Breast epithelium (tissue), 4 donors: Measurements from ENCODE around the gene VPS13C. TPM values are rescaled to one million over a fixed set of nuclear protein-coding genes. Genes with fewer than 3 reads are reported as not detected.

Experiments used
- DNase-seq, 2 donors: peaks; one replicate each; pipeline ENCODE4 v3.0.0-alpha.2; 2019; ENCODE audit warnings: low spot score in 2 of 2
- H3K27ac ChIP-seq, 2 donors: fragments of 200-600 bp; sonication (generic) in 1 of 2; one replicate each; pipeline ENCODE4 v1.5.1; 2016 to 2019; ENCODE audit warnings: mild to moderate bottlenecking in 1 of 2
- H3K27me3 ChIP-seq, 2 donors: fragments of 200-600 bp; sonication (generic) in 1 of 2; one replicate each; pipeline versions ENCODE4 v1.5.1 to v1.6.0; 2017 to 2019; ENCODE audit warnings: control low read depth in 1 of 2, mild to moderate bottlenecking in 1 of 2
- H3K36me3 ChIP-seq: fragments of 200-600 bp; one replicate; pipeline ENCODE4 v1.5.1; 2019
- H3K4me1 ChIP-seq, 2 donors: fragments of 200-600 bp; sonication (generic); one replicate each; pipeline ENCODE4 v1.5.1; 2016 to 2019; ENCODE audit warnings: control low read depth in 1 of 2
- H3K4me3 ChIP-seq, 3 donors: fragments of 200-600 bp; sonication (generic); 1 replicate in 2 of 3; 2 replicates in 1 of 3; pipeline ENCODE4 v1.5.1; 2016 to 2019; ENCODE audit warnings: mild to moderate bottlenecking in 3 of 3, moderate library complexity in 2 of 3
- H3K9me3 ChIP-seq, 2 donors: fragments of 200-600 bp; sonication (generic) in 1 of 2; one replicate each; pipeline ENCODE4 v1.5.1; 2016 to 2019; ENCODE audit warnings: control low read depth in 1 of 2
- POLR2A ChIP-seq: fragments of 450-650 bp; IDR thresholded peaks from one replicate; pipeline ENCODE4 v1.6.1; 2016; ENCODE audit warnings: antibody characterized with exemption, mild to moderate bottlenecking, moderate library complexity
- POLR2AphosphoS5 ChIP-seq, 3 donors: sonication (generic); formaldehyde crosslinking; IDR thresholded peaks; one replicate each; pipeline ENCODE4 v1.6.1; 2017; ENCODE audit warnings: antibody characterized with exemption in 3 of 3
- intact Hi-C: fragments of 100-400 bp; cut with DNase I; formaldehyde crosslinking; loops from one replicate; pipeline ENCODE4 v1.15.1; 2023; ENCODE audit warnings: low total_unique reads
- total RNA-seq, 3 donors: library from RNA; depleted of rRNA; stranded (reverse); fragments of >200 nt; gene quantifications; one replicate each; pipeline ENCODE4 v1.1.0, GENCODE V29; 2016
- TF ChIP-seq, protein P1 (sequence below), 3 donors: fragments of 450-650 bp; IDR thresholded peaks; one replicate each; pipeline ENCODE4 v1.5.1; 2016 to 2017; ENCODE audit warnings: antibody characterized with exemption in 3 of 3, mild to moderate bottlenecking in 3 of 3, moderate library complexity in 3 of 3

The VPS13C gene
- total RNA-seq, 3 donors from 2014 or later: 94.4 to 140 (median 117) TPM

DNA sequence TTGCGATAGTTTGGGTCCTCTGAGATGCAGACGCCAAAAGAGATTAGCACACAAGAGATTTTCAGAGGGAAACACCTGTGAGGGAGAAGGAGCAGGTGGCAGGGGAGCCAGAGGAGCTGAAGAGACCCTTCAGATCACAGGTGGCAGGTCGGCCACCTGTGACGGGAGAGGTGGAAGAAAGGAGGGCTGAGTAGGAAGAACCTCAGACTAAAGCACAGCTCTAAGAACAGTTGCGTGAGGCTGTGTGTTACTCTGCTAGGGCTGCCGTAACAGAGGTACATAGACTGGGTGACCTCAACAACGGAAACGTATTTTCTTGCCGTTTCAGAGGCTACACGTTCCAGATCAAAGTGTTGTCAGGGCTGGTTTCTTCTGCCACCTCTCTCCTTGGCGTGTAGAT, 45.0 kb upstream of the VPS13C start:
- no peak overlapping the region for H3K27ac ChIP-seq
- H3K36me3 ChIP-seq: no peaks in the 10 kb centered on the region
- TF ChIP-seq, protein P1, sequence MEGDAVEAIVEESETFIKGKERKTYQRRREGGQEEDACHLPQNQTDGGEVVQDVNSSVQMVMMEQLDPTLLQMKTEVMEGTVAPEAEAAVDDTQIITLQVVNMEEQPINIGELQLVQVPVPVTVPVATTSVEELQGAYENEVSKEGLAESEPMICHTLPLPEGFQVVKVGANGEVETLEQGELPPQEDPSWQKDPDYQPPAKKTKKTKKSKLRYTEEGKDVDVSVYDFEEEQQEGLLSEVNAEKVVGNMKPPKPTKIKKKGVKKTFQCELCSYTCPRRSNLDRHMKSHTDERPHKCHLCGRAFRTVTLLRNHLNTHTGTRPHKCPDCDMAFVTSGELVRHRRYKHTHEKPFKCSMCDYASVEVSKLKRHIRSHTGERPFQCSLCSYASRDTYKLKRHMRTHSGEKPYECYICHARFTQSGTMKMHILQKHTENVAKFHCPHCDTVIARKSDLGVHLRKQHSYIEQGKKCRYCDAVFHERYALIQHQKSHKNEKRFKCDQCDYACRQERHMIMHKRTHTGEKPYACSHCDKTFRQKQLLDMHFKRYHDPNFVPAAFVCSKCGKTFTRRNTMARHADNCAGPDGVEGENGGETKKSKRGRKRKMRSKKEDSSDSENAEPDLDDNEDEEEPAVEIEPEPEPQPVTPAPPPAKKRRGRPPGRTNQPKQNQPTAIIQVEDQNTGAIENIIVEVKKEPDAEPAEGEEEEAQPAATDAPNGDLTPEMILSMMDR (IDR thresholded peaks at IDR 0.05): no peak
- TF ChIP-seq POLR2A: no peak
- no peak for TF ChIP-seq POLR2AphosphoS5 (IDR thresholded peaks at IDR 0.05)
- H3K27me3 ChIP-seq: no peaks in the 10 kb centered on the region
- intact Hi-C loops: no loop called here
- no peaks in the 10 kb centered on the region for H3K4me1 ChIP-seq
- H3K4me3 ChIP-seq: no peak overlapping the region
- H3K9me3 ChIP-seq: no peaks in the 10 kb centered on the region
- no peak for DNase-seq

DNA sequence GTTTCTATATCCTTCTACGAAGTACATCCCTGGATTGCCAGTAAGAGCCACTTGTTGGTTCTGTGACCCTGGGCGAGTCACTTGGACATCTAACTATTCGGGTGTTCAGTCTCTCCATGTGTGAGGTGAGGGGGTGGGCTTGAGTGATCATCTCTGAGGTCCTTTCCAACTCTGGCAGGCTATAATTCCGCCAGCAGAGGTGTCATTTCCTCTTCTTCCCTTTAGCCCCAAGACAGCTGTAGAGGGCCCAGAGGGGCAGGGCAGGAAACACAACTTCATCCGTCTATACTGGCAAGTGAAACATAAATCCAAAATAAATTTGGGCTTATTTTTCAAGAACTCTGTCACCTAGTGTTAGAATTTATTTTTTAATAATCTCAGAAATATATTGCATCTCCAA, 44.6 kb upstream of the VPS13C start:
- DNase-seq: no peak
- intact Hi-C loops: no loop called here
- Histone ChIP-seq H3K9me3 (no peaks in the 10 kb centered on the region), H3K27ac (no peak overlapping the region), H3K4me1 (no peaks in the 10 kb centered on the region), H3K36me3 (no peaks in the 10 kb centered on the region), H3K27me3 (no peaks in the 10 kb centered on the region), H3K4me3 (no peak overlapping the region)
- TF ChIP-seq POLR2AphosphoS5 (IDR thresholded peaks at IDR 0.05): no peak
- no peak for TF ChIP-seq POLR2A

DNA sequence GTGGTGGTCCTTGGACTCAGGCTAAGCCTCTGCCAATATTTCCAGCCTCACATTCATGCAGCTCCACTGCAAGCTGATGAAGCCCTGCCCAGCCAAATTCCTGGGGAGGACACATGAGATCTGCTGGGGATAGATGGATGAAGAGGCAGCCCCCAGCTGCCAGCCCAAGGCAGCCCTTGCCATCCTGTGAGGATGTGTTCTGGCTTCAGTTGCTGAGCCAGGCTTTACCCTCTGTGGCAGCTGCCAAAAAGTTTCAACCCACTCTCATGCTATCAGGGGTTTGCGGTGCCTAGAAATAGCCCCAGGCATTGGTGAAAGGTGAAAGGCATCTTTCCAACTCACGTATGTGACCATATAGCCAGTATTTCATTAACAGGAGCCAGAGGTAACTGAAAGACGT, 44.2 kb upstream of the VPS13C start:
- no peak for TF ChIP-seq POLR2AphosphoS5 (IDR thresholded peaks at IDR 0.05)
- TF ChIP-seq, protein P1 (IDR thresholded peaks at IDR 0.05): no peak
- TF ChIP-seq POLR2A: no peak
- intact Hi-C loops: no loop called here
- no peaks in the 10 kb centered on the region for H3K4me1 ChIP-seq
- DNase-seq: no peak
- no peak overlapping the region for H3K4me3 ChIP-seq
- H3K27me3 ChIP-seq: no peaks in the 10 kb centered on the region
- no peaks in the 10 kb centered on the region for H3K36me3 ChIP-seq
- no peak overlapping the region for H3K27ac ChIP-seq
- H3K9me3 ChIP-seq: no peaks in the 10 kb centered on the region

DNA sequence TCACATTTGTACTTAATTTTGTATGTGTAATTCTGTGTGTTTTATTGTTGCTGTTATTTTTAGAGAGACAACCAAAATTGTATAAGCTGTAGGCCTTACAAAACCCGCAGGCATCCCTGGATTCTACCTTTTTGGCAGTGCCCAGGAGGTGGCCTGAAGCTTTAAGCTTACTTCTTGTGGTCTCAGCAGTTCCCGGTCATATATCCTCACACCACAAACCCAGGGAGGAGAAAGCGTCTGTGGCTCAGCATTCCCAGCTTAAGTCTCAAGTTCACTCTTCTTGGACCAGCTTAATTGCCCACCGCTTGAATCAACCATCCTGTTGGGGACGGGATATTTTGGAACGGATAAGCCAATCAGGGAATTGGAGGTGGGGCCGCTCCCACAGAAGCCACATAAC, 43.2 kb upstream of the VPS13C start:
- H3K36me3 ChIP-seq: no peaks in the 10 kb centered on the region
- no peak for DNase-seq
- H3K27me3 ChIP-seq: no peaks in the 10 kb centered on the region
- H3K4me3 ChIP-seq: no peak overlapping the region
- intact Hi-C loops: no loop called here
- no peaks in the 10 kb centered on the region for H3K9me3 ChIP-seq
- TF ChIP-seq POLR2AphosphoS5 (IDR thresholded peaks at IDR 0.05) (no peak), POLR2A (no peak)
- TF ChIP-seq, protein P1 (IDR thresholded peaks at IDR 0.05): no peak
- no peaks in the 10 kb centered on the region for H3K4me1 ChIP-seq
- no peak overlapping the region for H3K27ac ChIP-seq

DNA sequence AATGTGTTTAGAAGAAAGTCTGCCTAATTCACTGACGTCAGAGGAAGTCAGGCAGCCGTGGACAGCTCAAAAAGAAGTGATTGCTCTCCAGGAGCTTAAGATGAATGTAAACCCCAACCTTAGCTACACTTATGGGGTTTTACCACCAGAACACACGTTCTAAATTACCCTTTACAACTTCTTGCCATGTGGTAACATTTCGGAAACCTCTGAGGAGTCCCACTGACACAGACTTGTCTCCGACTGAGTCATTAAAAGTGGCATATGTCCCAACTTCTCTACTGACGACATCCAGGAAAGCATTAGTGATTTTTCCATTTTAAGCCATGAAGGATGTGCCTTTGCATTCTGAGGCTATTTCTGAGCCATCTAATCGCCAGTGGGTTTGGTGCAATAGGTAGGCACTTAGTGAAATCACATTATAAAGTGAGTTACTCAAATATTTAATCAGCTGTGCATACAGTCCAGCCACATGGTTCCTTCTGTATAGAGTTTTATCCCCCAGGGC, 38.9 kb upstream of the VPS13C start:
- H3K36me3 ChIP-seq: no peaks in the 10 kb centered on the region
- no peak for DNase-seq
- H3K4me3 ChIP-seq: no peak overlapping the region
- H3K9me3 ChIP-seq: no peaks in the 10 kb centered on the region
- no peaks in the 10 kb centered on the region for H3K4me1 ChIP-seq
- TF ChIP-seq, protein P1 (IDR thresholded peaks at IDR 0.05): no peak
- TF ChIP-seq POLR2AphosphoS5 (IDR thresholded peaks at IDR 0.05) (no peak), POLR2A (no peak)
- intact Hi-C loops: no loop called here
- H3K27me3 ChIP-seq: no peaks in the 10 kb centered on the region
- H3K27ac ChIP-seq: peak overlapping the region in 1 of 2 donors; percentile 29

DNA sequence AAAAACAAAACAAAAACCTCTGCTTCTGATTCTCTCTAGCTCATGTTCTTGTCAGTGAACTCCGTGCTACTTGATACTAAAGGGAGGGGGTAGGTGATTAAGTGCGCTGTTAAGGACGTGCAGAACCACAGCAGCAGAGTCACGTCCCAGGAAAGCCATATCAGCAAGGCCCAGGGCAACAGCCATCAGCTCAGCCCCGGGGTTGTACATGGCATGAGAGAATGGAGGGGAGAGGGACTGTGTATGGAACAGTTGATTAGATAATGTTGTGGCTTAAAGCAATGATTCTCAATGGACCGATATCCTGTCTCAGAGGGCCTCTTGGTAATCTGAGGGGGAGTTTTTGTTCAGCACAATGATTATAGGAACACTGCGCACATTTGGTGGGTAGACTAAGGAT, 34.1 kb upstream of the VPS13C start:
- Histone ChIP-seq H3K27ac (no peak overlapping the region), H3K4me1 (no peaks in the 10 kb centered on the region), H3K4me3 (no peak overlapping the region), H3K9me3 (no peaks in the 10 kb centered on the region), H3K27me3 (no peaks in the 10 kb centered on the region), H3K36me3 (no peaks in the 10 kb centered on the region)
- intact Hi-C loops: no loop called here
- no peak for TF ChIP-seq POLR2A
- no peak for DNase-seq
